Measurements from ENCODE around the gene NBAS.

- no peak for TF ChIP-seq CTCF (IDR thresholded peaks at IDR 0.05; ENCODE audit: insufficient read depth, low read length, poor library complexity, severe bottlenecking)
- TF ChIP-seq EZH2phosphoT487 (conservative IDR thresholded peaks at IDR 0.05; ENCODE audit: low read length) = no peak
Observed at GRCh38 chr2:15458277-15458676, 102.9 kb downstream of the NBAS start.

Data from SU-DHL-6 (cell line).